Measurements from ENCODE around the gene ANKEF1.

Gene ANKEF1

DNA sequence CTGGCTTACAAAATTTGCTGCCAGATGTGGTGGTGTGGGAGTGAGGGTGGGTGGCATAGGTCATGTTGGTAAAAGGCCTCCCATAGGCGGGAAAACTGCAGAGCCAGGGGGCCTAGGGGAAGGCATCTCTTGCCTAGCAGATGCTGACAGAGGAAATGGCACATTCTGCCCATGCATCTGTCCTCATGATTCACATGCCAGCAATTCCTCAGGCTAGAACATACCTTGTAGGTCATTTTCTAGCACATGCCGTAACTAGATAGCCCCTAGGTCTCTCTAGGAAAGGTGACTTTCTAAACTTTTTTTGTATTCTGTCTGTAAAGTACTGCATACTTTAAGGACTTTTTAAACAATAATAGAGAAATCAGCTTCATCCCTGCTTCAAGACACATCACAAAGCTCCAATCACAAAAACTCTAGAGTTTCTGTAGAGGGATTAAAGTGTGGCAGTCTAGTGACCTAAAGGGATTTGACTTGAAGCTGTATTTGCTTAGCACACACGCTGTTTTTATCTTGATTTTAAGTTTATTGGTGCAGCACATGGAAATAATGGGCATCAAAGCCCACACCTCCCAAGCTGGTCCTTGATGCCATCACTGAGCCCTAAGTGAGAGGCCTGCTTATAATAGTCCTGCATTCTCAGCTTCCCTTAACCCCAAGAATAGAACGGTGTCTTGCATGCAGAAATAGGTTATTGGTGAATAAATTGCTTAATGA, 55.2 kb downstream of the ANKEF1 start:
- no peak for FAIRE-seq

DNA sequence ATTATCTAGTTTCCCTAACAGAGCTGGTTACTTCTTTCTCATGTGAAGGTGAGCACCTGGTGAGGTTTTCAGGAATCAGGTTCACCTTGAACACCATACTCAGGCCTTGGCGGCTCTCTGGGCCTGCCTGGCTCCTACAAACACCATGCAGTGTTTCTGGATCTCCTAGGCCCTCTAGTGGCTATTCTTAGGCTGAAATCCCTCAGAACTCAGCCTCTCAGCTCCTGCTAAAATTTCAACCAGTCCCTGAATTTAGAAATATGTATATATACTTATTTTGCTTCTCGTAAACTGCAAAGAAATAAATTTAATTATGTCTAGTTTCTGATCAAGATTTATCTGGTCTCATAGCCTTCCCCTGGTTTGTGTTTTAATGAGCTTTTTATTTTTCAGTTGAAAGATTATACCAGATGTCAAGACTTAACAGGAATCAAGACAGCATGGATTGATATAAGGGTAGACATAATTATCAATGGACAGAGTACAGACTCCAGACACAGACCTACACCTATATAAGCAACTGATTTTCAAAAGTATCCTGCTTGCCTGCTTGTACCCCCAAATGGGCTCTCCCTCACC, 55.9 kb downstream of the ANKEF1 start:
- FAIRE-seq, result no peak

DNA sequence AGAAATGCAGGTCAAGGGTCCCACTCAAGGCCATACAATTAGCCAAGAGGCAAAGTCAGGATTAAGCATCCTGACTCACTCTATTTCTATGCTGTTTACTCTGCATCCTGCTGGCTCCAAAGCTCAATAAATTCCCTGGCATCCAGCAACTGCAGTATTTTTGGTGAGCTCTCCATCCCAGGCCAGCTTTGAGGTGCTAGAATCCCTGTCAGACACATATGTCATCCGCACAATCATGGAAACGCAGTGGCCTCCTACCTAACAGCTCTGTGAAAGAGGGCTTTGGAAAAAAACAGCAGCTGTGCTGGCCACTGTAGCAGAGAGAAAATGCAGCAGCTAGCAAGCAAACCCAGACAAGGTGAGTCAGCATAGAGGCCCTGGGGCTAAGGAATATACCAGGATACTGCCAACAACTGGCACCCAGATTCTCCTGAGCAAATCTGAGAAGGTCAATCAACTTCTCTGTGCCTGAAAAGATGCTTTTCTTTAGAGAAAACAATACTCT, 58.4 kb downstream of the ANKEF1 start:
- FAIRE-seq, result no peak

DNA sequence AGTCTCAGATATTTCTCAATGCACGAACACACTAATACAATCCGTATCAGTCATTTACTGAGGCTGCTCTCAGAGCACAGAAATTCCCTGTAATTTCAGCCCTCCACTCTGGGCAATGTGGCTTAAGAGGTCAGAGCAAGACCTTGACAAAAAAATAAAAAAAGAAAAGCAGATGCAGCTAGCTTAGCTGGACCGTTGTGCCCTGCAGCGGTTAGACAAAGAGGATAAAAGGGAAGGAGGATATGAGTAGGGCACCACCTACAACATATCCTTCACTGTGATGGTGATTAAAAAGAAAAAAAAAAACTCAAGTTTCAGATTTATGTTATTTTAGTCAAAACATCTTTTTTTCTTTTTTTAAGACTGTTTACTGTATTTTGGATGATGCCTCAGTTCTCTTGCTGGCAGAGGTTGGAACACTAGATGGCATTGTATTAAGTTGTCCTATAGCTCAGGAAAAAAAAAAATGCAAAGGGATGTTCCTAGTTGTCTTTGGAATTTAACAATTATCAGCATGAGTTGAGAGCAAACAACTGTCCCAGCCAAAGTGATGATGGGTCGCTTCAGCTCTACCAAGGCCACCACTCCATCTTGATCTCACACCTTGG, 59.9 kb downstream of the ANKEF1 start:
- no peak for FAIRE-seq

DNA sequence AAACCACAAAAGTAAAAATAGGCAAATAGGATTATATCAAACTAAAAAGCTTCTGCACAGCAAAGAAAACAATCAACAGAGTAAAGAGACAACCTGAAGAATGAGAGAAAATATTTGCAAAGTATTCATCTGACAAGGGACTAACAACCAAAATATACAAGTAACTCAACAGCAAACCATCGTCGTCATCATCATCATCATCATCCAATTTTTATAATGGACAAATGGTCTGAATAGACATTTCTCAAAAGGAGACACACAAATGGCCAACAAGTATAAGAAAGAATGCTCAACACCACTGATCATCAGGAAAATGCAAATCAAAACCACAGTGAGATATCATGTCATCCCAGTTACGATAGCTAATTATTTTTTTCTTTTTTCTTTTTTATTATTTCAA, 62.0 kb downstream of the ANKEF1 start:
- no peak for FAIRE-seq

DNA sequence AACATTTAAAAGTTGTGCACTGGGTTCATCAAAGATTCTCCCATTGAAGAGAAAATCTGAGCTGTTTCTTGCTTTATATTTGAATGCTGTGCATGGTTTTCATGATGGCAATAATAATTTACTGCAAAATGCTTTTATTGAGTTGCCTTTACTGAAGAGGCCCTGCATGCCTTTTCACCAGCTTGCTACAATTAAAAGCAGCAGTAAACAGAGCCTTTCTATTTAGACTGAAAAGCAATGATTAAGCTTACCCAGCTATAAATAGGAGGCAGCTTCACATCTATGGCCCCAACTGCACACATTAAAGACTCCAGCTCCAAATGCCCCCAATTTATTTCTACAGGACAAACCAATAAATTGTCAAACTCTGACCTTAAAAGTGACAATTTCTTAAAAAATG, 70.3 kb downstream of the ANKEF1 start:
- FAIRE-seq, result no peak
